Activated CD4-positive, alpha-beta T cell treated with anti-CD3 and anti-CD28 coated beads, Interleukin-2, amount 50 U/mL, for 48 hours (primary cell): ENCODE measurements around the gene TMEM209.
A peak's percentile ranks its signal among the peaks of the same experiment; 100 is the strongest.
"Not testable (repeated sequence)": the region's sequence is repeated elsewhere in the genome, so short reads cannot be mapped to it uniquely, and the experiment has no call there.

Experiments
- DNase-seq, 2 experiments: peaks; one replicate each; pipeline ENCODE4 v3.0.0-alpha.2; 2020

Gene TMEM209

GRCh38 chr7:130141884-130142653 lies 63.1 kb downstream of the TMEM209 start:
- no peak for DNase-seq

- peak; percentile 50 to 52 for DNase-seq
These were observed 63.9 kb downstream of the TMEM209 start for GRCh38 chr7:130141161-130141883.

GRCh38 chr7:130140551-130141160 lies 64.5 kb downstream of the TMEM209 start:
- DNase-seq, result no peak

- no peak for DNase-seq
These were observed 65.8 kb downstream of the TMEM209 start for GRCh38 chr7:130139193-130139960.

GRCh38 chr7:130137207-130137606 lies 68.0 kb downstream of the TMEM209 start:
- DNase-seq, result no peak

GRCh38 chr7:130136579-130137167 lies 68.5 kb downstream of the TMEM209 start:
- no peak for DNase-seq

- DNase-seq, result no peak
These were observed 69.7 kb downstream of the TMEM209 start for GRCh38 chr7:130135208-130136205.

- DNase-seq, result no peak
These were observed 70.5 kb downstream of the TMEM209 start for GRCh38 chr7:130134726-130135125.

- no peak for DNase-seq
These were observed 71.0 kb downstream of the TMEM209 start for GRCh38 chr7:130134106-130134636.

GRCh38 chr7:130133029-130133782 lies 72.0 kb downstream of the TMEM209 start:
- DNase-seq, result no peak

GRCh38 chr7:130131964-130132875 lies 73.0 kb downstream of the TMEM209 start:
- DNase-seq, result no peak

- DNase-seq, result no peak
These were observed 73.9 kb downstream of the TMEM209 start for GRCh38 chr7:130131191-130131834.

- DNase-seq, result no peak
These were observed 76.2 kb downstream of the TMEM209 start for GRCh38 chr7:130129011-130129411.

- DNase-seq, result no peak
These were observed 77.3 kb downstream of the TMEM209 start for GRCh38 chr7:130127821-130128317.

- no peak for DNase-seq
These were observed 77.8 kb downstream of the TMEM209 start for GRCh38 chr7:130127404-130127803.

- DNase-seq, result not testable (repeated sequence)
These were observed 78.4 kb downstream of the TMEM209 start for GRCh38 chr7:130126840-130127239.

- DNase-seq, result no peak
These were observed 80.5 kb downstream of the TMEM209 start for GRCh38 chr7:130124711-130125110.

GRCh38 chr7:130123501-130123900 lies 81.7 kb downstream of the TMEM209 start:
- DNase-seq, result no peak
